ENCODE results near the gene PDAP1.

PDAP1 gene

GRCh38 chr7:99397297-99397983 is 11.0 kb downstream of the PDAP1 start:
- H3K79me2 ChIP-seq (ENCODE audit: control insufficient read depth, low read length), result peaks cover 13% of the 10 kb centered on the region
- H3F3A ChIP-seq (ENCODE audit: control insufficient read depth, insufficient read depth), result peaks cover 27% of the 10 kb centered on the region
- H3K27me3 ChIP-seq (ENCODE audit: control insufficient read depth, low read length), result no peaks in the 10 kb centered on the region
- H3K4me3 ChIP-seq (ENCODE audit: low read length), result no peak overlapping the region
- H3K36me3 ChIP-seq (ENCODE audit: control insufficient read depth, low read length), result peaks cover 93% of the 10 kb centered on the region
- H3K4me2 ChIP-seq (ENCODE audit: low read length), result no peak overlapping the region
- H4K20me1 ChIP-seq (ENCODE audit: control insufficient read depth, insufficient read depth, low read depth, low read length), result peaks cover 29% of the 10 kb centered on the region; the same call in 1 of the 2 replicates
- TF ChIP-seq CTCF (IDR thresholded peaks at IDR 0.05; ENCODE audit: low read depth, low read length, poor library complexity, severe bottlenecking) (no peak), EZH2phosphoT487 (IDR thresholded peaks at IDR 0.05; ENCODE audit: borderline replicate concordance, low read length) (no peak)
- H3K4me1 ChIP-seq (ENCODE audit: control insufficient read depth, low read length), result peaks cover 12% of the 10 kb centered on the region
- no peaks in the 10 kb centered on the region for H3K9me3 ChIP-seq (ENCODE audit: control insufficient read depth, insufficient read depth, low read length)
- no peaks in the 10 kb centered on the region for H3K9me2 ChIP-seq (replicated peaks; ENCODE audit: control insufficient read depth, low read length)
- H3K27ac ChIP-seq (ENCODE audit: low read depth, low read length), result no peak overlapping the region

GRCh38 chr7:99396418-99397296 is 11.7 kb downstream of the PDAP1 start:
- Histone ChIP-seq H4K20me1 (ENCODE audit: control insufficient read depth, insufficient read depth, low read depth, low read length) (peaks cover 34% of the 10 kb centered on the region; the same call in 1 of the 2 replicates), H3K4me2 (ENCODE audit: low read length) (no peak overlapping the region), H3K27ac (ENCODE audit: low read depth, low read length) (no peak overlapping the region), H3F3A (ENCODE audit: control insufficient read depth, insufficient read depth) (peaks cover 27% of the 10 kb centered on the region), H3K4me3 (ENCODE audit: low read length) (no peak overlapping the region), H3K36me3 (ENCODE audit: control insufficient read depth, low read length) (peaks cover 96% of the 10 kb centered on the region), H3K9me2 (replicated peaks; ENCODE audit: control insufficient read depth, low read length) (no peaks in the 10 kb centered on the region), H3K4me1 (ENCODE audit: control insufficient read depth, low read length) (peaks cover 19% of the 10 kb centered on the region), H3K79me2 (ENCODE audit: control insufficient read depth, low read length) (peaks cover 16% of the 10 kb centered on the region), H3K27me3 (ENCODE audit: control insufficient read depth, low read length) (no peaks in the 10 kb centered on the region), H3K9me3 (ENCODE audit: control insufficient read depth, insufficient read depth, low read length) (no peaks in the 10 kb centered on the region)
- TF ChIP-seq CTCF (IDR thresholded peaks at IDR 0.05; ENCODE audit: low read depth, low read length, poor library complexity, severe bottlenecking), result no peak
- no peak for TF ChIP-seq EZH2phosphoT487 (IDR thresholded peaks at IDR 0.05; ENCODE audit: borderline replicate concordance, low read length)

GRCh38 chr7:99395616-99396327 is 12.6 kb downstream of the PDAP1 start:
- Histone ChIP-seq H3K4me3 (ENCODE audit: low read length) (no peak overlapping the region), H3K4me2 (ENCODE audit: low read length) (no peak overlapping the region), H3K36me3 (ENCODE audit: control insufficient read depth, low read length) (peaks cover 98% of the 10 kb centered on the region), H3K27ac (ENCODE audit: low read depth, low read length) (no peak overlapping the region), H3K27me3 (ENCODE audit: control insufficient read depth, low read length) (no peaks in the 10 kb centered on the region), H3K9me3 (ENCODE audit: control insufficient read depth, insufficient read depth, low read length) (no peaks in the 10 kb centered on the region), H3K79me2 (ENCODE audit: control insufficient read depth, low read length) (peaks cover 15% of the 10 kb centered on the region), H4K20me1 (ENCODE audit: control insufficient read depth, insufficient read depth, low read depth, low read length) (peaks cover 34% of the 10 kb centered on the region; the same call in 1 of the 2 replicates), H3K4me1 (ENCODE audit: control insufficient read depth, low read length) (peaks cover 19% of the 10 kb centered on the region), H3K9me2 (replicated peaks; ENCODE audit: control insufficient read depth, low read length) (no peaks in the 10 kb centered on the region), H3F3A (ENCODE audit: control insufficient read depth, insufficient read depth) (peaks cover 27% of the 10 kb centered on the region)
- no peak for TF ChIP-seq EZH2phosphoT487 (IDR thresholded peaks at IDR 0.05; ENCODE audit: borderline replicate concordance, low read length)
- TF ChIP-seq CTCF (IDR thresholded peaks at IDR 0.05; ENCODE audit: low read depth, low read length, poor library complexity, severe bottlenecking), result no peak

Measured in DOHH2 (cell line).